ENCODE data around the gene LARGE1.

DNA sequence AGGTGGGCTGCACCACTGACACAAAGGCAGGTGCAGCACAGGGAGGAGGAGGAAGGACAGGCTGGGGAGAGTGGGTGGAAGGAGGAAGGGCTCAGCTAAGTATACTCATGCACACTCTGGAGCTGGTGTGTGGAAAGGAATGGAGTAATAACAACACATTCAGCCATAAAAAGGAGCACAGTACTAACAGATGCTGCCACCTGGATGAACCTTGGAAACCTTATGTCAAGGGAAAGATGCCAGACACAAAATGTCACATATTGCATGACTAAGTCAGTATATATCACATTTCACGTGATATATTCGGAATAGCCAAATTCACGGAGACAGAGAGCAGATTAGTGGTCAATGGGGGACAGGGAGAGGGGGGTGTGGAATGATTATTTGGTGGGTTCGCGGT lies 472.5 kb downstream of the LARGE1 start:
- TF ChIP-seq CTCF (IDR thresholded peaks at IDR 0.05), result no peak
- TF ChIP-seq ZFX (IDR thresholded peaks at IDR 0.05; ENCODE audit: borderline replicate concordance), result no peak
